HG03064 (cell line): ENCODE results near the gene PHLPP1.

Experiments used
- ATAC-seq: cut with Tn5 transposase; IDR thresholded peaks from one replicate; pipeline ENCODE4 v1.9.1; 2021; ENCODE audit warnings: low read depth; ENCODE audit not compliant: unreplicated experiment

The PHLPP1 gene

DNA sequence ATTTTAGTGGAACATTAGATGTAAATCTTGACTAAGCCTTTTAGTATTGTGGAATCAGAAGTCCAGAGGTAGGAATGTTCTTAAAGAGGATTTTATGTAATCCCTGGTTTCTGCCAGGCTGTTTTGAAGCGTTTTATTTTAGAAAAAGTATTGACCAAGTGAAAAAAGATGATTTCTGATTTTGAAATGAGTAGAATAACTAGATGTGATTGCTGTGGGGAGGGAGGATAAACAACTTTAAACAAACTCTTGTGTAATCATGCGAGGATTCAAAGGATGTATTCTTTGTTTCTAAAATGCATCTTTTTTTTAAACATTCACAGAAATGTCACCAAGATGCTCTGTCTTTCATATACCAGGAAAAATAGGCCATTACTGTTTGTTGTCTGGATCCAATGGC is 53.9 kb downstream of the PHLPP1 start:
- no peak for ATAC-seq

DNA sequence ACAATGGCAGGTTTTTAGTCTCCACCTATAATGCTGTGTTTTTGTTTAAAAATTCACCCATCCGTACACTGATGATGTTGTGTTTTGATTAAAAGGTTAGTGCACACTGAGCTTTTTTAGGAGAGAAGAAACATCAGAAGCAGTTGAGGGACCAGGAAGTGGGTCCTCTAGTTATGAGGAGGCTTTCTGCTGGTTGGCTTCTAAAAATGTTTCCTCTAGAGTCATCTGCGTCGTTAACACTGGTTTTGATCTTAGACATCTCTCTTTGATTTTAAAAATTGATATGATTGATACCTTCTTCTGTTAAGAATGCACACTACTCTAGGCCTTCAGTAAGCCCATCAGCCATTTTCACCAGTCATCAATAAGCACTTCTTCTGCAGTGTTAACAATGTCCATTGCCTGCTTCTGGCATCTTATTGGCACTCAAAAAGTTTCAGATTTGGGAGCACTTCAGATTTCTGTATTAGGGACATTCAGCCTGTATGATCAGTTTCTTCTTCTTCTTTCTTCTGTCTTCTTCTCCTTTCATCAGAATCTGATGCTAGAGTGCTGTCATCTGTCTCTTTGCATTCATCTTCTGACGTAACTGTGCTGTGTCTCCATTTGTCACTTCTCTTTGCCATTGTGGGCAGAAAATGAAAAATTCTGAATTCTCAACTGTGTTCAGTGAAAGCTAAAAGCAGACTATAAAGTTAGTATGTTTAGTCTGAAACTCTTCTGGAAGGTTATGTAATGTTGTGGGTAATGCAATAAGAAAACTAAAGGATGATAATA is 56.3 kb downstream of the PHLPP1 start:
- ATAC-seq: no peak

DNA sequence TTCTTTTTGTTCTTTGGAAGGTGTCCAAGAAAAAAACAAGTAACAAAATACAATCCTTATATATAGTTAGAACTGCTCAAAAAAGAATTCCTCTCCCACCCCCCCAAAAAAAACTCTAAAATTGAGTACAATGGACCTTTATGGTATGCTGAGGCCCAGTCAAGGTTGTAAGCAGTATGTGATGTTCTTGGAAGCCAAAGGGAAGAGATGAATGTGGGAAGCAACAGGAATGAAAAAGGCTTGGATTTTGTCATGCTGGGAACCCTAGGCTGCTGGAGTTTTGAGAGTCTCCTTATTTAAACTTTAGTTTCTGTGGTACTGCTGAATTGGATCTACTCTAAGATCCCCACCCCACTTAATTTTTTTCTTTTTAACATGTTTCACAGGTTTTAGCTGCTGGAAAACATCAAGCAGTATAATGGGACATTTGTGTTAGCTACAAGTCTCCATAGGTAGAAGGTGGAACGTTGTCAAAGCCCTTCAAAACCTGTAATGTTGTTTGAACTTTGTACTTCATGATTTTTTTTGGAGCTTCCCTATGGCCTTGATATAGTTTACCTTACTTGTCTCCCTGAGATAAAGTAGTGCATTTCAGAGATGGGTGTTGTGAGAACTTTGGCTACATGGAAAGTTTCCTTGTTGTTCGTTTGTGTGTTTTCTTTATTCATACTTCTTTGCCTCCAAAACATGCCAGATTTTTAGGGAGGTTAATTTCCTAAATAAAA is 57.7 kb downstream of the PHLPP1 start:
- ATAC-seq: no peak

DNA sequence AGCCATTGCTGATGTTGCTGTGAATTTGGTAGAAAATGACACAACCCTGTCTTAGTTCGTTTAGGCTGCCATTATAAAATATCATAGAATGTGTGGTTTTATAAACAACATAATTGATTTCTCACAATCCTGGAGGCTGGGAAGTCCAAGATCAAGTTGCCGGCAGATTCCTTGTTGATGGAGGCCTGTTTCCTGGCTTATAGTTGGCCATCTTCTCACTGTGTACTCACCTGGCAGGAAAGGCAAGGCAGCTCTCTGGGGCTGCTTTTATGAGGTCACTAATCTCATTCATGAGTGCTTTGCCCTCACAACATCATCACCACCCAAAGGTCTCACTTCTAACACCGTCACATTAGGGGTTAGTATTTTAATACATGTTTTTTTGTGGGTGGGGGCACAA is 58.4 kb downstream of the PHLPP1 start:
- ATAC-seq: no peak

DNA sequence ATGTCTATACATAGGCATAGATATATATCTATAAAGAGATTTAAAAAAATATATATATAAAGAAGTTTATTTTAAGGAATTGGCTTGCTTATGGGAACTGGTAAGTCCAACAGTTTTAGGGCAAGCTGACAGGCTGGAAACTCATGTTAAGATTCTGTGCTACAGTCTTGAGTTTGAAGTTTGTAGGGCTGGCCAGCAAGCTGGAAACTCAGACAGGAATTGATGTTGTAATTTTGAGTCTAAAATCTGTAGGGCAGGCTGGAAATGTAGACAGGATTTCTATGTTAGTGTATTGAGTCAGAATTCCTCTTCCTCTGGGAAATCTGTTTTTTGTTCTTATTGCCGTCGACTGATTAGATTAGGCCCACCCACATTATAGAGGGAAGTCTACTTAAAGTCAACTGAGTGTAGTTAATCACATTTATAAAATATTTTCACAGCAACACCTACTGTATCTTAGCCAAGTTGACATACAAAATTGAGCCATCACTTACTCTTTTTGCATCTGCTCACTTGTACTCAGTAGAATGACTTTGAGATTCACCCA is 60.8 kb downstream of the PHLPP1 start:
- no peak for ATAC-seq

DNA sequence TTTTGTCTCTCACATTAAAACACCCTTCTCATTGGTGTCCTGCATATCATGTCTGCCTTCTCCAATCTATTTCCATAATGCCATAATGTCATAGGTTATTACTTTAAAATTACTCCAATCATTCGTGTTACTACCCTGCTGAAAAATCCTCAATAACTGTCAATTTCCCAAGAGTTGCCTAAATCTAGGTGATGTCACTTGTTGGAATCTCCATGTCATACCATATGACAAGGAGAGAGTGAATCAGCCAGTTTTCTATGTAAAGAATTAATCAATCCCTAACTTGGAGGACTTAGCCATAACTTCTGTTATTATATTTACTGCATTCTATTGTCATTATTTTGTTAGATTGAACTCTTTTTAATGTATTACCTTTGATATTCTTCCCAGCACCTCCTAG is 62.5 kb downstream of the PHLPP1 start:
- no peak for ATAC-seq

DNA sequence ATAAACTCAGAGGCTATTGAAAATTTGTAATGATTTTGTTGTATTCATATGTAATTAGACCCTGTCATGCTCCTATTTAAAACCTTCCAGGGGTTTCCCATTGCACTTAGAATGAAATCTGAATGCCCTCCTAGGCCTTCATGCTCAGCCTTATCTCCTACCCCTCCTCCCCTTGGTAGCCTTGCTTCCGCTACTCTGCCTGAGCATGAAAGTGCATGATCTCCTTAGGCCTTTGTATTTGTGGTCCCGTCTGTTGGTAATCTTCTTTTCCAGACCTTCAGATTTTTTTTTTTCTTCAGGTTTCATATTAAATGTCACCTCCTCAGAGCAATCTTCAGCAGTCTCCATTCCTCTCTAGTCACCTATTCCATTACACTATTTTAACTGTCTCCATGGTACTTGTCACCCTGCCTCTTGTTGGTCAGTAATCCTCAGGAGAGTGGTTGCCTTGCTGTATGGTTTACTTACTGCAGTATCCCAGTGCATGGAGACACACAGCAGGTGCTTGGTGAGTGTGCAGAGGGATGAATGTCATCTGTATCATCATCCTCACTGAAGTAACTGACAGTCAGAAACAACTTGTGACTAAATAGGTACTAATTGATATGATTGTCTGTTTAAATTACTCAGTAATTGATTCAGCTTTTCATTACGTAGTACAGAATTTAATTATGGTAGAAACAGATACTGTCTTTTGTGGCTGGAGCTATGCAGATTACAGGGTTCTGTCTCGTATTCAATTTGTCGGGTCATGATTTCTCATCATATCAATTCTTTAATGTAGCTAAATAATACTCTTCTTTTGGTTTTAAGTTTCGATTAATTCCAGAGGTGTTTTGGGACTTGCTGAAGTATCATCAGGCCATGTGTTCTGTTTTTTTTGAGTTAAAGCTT is 63.9 kb downstream of the PHLPP1 start:
- ATAC-seq: no peak

DNA sequence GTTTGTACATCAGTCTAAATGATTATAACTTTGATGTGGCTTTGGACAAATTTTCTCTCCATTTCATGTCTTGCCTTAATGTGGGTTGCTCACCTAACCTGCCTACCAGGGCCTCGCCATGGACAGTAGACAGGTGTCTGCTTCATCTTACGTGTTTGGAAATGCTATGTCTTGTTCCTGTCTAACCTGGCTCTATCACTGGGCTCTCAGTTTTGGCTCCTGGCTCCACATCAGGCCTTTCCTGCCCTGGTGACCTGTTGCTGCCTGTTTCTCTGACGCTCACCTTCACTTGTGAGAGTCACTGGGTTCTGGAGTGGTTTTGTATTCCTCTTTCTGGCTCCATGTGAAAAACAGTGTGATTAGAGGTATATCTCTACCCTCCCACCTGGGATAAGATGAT is 65.9 kb downstream of the PHLPP1 start:
- ATAC-seq: no peak

DNA sequence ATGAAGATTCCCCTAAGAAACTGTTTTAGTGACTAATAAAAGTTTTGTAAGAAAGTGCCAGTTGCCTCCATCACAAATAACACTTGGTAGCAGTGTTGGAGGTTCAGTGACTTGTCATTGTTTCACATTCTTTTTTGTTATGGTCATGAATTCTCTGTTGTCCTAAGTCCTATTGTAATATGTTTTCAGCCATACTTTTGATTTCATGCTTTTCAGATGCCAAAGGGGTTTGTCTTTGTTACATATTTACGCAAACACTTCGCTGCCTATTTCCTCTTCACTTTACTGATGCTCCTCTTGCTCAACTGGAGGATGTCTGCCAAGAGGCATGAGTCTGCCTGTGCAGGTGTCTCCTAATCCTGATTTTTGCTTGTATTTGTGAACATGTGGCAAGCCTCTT is 66.6 kb downstream of the PHLPP1 start:
- ATAC-seq: no peak

DNA sequence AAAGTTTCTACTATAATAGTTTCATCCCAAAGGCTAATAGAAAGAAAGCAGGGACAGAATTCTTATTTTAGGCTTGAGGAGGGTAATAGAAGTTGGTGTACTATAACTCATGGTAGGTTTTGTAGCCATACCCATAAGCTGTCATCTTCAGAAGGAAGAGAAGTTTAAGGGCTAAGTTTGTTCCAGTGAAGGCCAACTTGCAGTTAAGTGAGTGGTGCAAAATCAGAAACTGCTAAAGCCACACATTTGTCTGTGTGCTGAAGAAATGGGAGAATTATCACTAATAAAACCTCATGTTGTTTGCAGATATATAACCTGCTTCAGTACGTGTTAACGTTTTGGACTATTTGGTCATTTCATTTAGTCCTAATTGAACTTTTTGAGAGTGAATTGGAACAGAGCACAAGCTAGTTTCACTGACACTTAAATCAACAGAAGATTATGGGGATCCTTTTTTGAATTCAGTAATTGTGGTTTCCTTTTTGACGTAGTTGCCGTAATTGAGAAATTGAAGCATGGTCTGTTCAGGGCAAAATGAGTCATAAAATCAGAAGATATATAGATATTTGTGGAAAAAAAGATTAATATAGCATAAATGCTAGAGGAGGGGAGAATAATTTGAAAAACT is 69.1 kb downstream of the PHLPP1 start:
- no peak for ATAC-seq

DNA sequence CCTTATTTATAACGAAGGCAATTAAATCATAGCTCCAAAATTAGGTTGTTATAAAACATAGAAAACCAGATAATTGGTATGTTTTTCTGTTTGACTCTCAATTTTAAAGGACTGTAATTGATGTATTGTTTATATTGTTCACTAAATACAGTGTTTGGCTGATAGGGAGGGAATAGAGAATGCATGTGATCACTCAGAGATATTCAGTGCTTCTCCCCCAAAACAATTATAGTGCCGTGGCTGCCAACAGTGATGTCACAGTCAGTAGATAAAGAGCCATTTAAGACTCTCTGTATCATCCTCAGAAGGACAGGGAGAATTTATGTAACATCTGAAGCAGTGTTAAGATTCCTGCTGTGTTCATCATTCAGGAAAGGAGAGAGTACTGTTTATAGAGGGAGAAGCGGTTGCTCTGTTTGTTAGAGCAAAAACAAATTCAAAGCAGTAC is 69.6 kb downstream of the PHLPP1 start:
- ATAC-seq: no peak

DNA sequence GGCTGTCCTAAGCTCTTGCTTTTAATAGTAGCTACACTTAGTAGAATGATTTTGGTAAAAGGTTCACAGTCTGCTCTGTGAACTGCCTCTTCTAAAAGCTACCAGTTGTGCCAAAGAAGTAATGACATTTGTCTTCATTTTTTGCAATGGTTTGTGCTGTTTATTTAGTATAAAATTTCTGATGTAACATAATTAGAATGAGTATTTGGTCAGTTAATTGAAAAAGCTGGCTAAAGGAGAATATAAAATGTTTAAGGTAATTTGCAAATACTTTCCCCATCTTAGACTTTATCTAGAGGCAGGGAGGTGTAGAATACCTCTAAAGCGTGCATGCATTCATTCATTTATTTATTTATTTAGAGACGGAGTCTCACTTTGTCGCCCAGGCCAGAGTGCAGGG is 71.3 kb downstream of the PHLPP1 start:
- ATAC-seq: no peak

DNA sequence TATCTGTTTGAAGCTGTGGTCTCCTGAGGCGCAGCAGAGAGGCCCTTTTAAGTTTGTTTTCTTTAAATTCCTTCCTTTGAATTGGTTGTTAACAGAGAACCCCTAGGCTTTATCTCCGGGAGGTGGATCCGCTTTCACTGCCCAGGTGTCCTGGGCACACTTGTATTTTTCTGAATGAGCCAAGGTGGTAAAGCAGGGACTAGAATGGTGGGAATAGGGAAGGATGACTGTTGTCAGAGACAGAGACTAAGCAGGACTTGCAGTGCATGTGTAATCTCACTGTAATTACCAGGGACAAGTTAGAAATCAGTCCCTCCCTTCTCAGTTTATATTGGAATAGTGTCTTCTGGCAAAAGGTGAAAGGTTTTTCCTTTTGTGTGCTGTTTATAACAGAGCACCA is 72.8 kb downstream of the PHLPP1 start:
- ATAC-seq: no peak

DNA sequence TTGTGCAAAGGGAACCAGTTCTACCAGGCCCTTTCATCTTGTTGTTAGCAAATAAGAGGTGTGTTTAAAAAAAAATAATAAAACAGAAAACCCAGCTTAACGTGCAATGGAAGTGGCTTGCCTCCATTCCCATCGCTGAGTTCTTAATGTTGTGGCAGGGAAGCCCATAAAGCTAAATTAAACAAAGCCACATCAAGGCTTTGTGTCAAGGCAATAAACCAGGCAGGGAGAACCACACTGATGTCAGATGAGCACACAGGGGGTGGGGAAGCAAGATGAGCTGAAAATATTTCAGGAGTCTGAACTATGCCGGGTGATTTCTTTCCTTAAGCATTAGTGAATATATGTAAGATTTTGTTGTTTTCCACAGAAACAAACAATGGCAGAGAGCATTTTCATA is 73.5 kb downstream of the PHLPP1 start:
- no peak for ATAC-seq

DNA sequence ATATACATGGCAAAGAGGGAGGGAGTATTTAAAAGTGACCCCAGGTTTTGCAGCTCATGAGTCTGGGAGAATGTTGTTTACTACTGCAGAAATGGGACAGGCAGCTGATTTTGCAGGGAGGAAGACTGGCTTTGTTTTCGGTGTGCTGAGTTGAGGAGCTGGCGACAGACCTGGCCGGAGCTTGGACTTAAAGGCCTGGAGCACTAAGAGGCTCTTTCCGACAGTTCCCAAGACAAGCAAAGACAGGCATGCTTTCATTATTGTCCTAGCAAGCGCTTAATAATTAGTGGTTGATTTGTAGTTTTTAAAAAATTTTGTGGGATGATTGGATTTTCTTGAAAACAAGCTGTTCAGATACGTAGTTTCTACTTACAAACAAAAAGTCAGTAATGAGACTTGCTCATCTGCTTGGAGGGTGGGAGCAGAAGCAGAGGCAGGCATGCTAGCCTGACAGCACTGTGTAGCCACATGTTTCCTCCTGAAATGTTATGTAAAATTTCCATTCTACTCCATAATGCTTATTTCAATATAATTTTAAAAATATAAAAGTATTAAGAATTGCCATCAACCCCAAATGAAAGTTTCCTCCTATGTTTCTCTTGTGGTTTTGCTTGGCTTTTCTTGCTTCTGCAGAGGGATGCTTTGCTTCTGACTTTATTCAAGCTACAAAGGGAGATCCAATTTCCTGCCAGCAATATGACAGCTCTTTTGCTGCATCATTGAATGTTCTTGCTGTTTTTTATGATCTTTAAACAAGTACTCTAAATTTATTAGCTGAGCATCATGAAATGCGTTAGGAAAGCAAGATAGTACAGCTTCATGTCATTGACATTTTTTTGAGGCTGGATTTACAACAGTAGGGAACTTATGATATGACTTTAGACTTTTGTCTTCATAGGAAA is 75.8 kb downstream of the PHLPP1 start:
- ATAC-seq: no peak

DNA sequence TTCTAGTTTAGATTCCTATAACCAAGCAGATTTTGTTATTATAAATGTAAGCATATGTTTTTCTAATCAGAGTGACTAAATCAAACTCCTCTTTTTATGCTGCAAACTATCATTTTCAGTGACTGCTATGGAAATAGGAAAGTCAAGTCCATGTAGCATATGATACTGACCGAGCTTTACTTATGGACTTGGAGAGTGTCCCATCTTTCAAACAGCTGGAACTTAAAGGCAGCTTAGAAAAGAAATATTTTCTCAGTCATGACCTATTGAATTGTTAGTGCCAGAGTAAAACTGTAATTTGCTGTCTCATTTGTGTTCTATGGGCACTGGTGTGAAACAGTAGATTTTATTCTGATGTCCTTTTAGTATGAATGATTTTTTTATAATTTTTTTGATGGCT is 76.7 kb downstream of the PHLPP1 start:
- ATAC-seq: no peak

DNA sequence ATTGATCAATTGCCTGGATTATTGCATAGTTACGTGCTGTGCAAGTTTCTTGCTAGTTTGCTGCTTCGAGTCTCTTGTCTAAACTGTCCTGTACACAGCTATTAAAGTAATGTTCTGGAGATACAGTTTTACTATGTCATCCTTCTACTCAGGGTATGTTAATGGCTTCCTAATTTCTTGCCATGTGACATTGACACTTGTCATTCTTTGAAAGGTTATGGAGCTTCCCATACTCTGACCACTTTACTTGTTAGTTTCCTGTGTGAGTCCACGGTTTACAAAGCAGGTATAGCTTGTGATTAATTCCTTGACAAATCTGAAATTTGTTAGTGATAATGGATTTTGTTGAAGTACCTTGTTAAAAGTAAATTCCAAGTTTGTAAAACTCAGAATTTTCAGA is 80.5 kb downstream of the PHLPP1 start:
- no peak for ATAC-seq

DNA sequence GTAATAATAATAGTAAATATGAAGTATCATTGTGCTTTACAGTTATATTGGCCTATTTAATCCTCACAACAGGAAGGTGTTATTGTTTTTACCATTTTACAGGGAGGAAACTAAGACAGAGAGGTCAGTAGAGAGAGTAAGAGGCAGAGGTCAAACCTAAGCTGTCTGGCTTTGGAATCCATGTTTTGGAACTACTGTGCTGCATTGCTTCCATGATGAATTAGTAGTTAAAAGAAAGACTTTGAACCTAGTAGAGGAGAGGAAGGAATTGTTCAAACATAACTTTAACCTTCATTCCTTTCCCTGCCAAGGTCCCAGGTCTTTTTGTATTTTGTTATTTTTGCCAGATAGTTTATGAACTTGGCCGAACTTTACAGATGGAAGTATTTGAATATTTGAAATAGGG is 80.9 kb downstream of the PHLPP1 start:
- no peak for ATAC-seq

DNA sequence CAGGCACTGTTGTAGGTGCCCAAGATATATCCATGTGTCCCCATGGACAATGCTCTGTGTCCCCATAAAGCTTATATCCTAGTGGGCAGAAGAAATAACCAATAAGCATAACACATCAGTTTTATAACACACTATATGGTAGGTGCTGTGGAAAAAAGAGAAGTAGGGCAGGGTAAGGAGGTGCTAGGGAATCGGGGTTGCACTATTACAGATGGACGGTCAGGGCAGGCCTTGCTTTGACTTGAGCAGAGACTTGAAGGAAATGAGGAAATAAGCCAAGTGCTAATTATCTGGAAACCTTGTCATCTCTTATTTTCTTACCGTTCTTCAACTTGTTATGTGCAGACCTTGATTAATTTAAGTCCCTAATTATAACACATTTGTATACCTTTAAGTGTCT is 82.0 kb downstream of the PHLPP1 start:
- ATAC-seq: no peak
